NCI-H2171 treated with DMSO at 0.1 percent for 48 hours (cell line): ENCODE results near the gene NDST3.
A peak's percentile ranks its signal among the peaks of the same experiment; 100 is the strongest.

Experiments used
- DNase-seq: peaks from one replicate; lab custom pipeline; 2025; lab: John Stamatoyannopoulos, UW

The NDST3 gene

GRCh38 chr4:118034053-118034785 lies at the start of gene NDST3:
Gene NDST3, plus strand, starts transcription at chr4:118034486. Its CDS starts 19,425 bp downstream, at chr4:118053911.
- peak; percentile 73 for DNase-seq

DNA sequence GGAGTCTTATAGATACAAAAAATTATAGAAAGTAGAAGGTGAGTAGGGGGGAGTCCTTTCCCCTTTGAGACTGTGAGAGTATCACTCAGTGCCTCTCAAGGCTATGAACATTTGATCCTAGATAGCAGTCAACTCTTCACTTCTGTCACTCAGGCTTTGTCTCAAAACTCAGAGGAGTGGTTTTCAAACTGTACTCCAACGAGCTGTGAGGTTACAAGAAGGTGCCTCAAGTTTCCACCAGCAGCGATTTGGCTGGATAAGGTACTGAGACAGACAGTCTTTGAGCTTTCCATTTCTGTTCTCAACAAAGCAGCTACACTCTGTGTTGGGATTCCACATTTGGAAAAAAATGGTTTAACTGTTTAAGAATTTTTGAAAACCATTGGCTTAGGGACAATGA lies 48.0 kb upstream of the NDST3 start:
- DNase-seq, result no peak

DNA sequence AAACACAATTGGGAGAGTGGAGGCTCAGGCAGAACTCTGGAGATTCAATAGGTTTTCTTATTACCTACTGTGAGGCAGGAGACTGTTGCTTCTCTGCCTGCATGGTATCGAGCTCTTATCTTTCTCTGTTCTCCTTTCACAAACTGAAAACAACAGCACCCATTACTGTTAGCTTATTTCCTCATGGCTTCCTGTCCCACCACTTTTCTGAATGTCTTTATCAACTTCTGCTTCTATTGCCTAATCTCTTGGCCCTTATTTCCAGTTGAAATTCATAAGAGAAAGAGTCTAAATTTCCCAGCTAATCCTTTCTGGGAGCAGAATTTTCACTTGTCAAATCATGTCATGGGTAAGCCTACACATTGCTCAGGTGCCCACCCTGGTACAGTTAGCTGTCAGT lies 46.8 kb upstream of the NDST3 start:
- DNase-seq, result no peak

- peak; percentile 70 for DNase-seq
Measured at GRCh38 chr4:117996891-117997290, 37.4 kb upstream of the NDST3 start.

DNA sequence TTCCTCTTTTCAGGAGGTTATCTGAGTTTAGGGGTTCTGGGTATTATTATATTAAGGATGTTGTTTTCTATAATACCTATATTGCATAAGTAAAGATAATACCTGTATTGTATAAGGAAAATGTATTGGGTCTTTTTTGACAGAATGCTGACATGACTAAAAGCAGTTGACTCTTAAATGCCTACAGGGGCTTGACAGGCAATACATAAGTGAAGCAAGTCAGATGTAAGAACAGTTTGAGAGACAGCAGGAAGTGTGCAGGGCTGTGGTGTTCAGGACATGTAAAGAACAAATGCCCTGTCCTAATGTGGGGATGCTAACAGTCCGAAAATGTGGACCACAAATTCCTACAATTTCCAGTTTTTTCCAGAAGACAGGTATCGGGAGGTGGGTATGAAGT lies 30.2 kb upstream of the NDST3 start:
- no peak for DNase-seq

GRCh38 chr4:118005883-118006282 lies 28.4 kb upstream of the NDST3 start:
- no peak for DNase-seq

DNA sequence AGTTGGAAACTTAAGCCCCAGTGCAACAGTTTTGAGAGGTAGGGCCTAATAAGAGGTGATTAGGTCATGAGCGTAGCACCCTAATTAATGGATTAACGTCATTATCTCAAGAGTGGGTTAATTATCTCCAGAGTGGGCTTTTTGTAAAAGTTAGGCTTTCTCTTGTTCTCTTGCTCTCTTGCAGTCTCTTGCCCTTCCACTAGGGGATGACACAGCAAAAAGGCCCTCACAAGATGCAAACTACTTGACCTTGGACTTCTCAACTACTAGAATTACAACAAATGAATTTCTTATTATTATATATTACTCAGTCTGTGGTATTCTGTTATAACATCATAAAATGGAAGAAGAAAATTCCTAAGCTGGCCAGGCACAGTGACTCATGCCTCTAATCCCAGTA lies 22.1 kb upstream of the NDST3 start:
- no peak for DNase-seq

DNA sequence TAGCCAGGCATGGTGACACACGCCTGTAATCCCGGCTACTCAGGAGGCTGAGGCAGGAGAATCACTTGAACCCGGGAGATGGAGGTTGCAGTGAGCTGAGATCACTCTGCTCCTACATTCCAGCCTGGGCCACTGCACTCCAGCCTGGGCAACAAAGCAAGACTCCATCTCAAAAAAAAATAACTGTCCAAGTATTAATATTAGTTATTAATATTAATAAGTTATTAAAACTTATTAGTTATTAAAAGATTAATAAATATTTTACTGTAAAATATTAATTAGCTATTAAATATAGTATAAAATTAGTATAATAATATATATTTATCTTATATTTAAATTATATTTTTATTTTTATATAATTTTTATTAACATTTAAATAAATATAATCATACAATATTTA lies 19.5 kb upstream of the NDST3 start:
- no peak for DNase-seq

DNA sequence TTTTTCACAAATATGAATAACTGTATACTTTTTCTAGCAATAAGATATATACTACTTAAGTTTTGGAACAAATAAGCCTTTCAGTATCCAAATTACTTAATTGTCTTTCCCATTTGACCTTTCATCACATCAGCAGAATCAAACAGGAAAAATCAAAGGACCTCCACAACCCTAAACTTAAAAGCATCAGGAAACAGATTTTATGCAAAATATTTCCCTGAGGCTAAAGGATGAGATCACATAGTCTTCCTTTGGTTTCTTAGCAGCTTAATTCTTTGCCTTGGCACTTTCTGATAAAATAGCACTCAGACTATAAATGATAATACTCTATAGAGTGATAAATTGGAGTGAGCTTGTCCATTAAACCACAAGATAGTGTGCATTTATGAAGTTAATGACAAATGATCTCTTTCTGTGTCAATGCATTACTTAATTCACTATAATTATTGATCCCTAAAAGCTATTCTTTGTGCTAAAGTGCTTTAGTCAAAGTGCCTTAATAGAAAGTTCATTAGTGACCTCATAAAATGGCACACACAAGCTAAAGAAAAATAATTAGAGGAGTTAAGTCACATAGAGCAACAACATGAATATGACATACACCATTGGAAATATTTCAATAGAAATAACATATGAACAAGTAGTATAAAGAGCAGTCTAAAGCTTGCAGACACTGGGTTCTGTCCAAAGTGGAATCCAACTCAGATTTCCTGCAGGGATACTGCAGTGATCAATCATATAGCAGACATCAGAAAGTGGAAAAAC lies 15.7 kb upstream of the NDST3 start:
- DNase-seq, result no peak

- DNase-seq, result no peak
Measured at GRCh38 chr4:118026806-118027205, 7.5 kb upstream of the NDST3 start.

DNA sequence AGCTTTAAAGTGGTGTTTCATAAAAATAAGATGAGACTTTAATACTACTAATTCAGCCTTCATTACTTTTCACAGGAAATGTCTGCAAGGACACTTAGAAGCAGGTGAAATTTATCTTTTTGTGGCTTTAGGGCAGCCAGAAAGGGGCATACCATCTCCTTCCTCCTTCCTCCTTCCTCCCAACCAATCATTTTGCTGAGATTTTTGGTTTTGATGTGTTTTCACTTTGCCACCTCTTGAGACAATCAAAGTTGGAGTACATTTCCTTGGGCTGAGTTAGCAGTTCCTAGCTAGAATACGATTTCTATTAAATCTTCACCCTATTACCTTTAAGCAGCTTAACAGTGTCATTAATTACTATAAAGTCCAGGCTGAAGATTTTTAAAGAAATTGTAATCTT lies 5.1 kb upstream of the NDST3 start:
- no peak for DNase-seq

DNA sequence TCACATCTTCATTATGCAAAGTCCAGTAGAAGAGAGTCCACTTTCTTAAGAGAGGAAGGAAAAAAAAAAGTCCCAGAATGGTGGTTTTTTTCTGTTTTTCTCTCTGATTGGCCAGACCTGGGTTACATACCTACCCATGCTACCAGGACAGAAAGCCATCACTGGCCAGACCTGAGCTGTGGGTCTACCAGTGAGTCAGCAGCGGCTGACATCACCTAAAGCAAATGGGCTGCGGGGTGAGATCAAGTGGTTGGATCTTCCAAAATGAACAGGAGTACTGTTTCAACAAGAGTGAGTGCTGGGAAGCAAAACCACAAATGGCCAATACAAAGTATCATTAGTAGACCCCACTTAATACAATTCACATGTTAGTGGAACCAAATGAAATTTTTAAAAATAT lies 1.6 kb upstream of the NDST3 start:
- no peak for DNase-seq

- DNase-seq, result peak; percentile 53
Measured at GRCh38 chr4:118033148-118034052, 886 bp upstream of the NDST3 start.

DNA sequence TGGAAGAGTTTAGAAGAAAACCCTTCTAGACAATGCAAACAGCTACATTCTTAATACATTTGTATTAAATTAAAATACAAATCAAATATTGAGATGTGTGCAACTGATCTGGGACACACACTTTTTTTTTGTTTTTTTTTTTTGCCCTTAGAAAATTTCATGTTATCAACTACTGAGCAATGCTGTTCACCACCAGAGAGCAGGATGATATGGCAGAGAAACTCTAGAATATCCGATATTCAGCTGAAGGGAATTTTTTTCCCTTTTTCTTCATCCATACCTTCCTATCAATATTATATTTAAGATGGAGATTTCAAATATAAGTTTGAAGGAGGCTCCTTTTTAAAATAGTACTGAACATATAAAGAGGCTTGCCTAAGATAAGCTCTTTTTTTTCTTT lies 1.0 kb downstream of the NDST3 start:
- no peak for DNase-seq

DNA sequence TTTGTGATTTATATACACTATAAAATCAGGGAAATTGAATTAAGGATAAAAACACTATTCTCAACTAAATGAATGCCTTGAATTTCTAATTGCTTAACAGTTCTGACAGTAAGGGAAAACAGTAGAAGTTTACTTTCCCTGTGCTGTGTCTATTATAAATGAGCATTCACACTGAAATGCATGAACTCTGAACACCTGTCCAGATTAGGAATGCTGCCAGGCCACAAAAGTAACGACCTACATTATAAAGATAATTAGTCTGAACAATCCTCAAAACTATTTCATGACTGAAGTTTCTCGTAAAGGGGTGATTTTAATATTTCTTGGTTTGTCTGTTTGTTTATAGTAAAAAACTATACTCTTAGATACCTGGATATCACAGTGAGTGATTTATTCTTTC lies 2.0 kb downstream of the NDST3 start:
- DNase-seq, result no peak

GRCh38 chr4:118037955-118038354 lies 3.7 kb downstream of the NDST3 start:
- DNase-seq, result no peak

GRCh38 chr4:118046323-118046722 lies 12.0 kb downstream of the NDST3 start:
- DNase-seq, result no peak

- no peak for DNase-seq
Measured at GRCh38 chr4:118047043-118047442, 12.8 kb downstream of the NDST3 start.

DNA sequence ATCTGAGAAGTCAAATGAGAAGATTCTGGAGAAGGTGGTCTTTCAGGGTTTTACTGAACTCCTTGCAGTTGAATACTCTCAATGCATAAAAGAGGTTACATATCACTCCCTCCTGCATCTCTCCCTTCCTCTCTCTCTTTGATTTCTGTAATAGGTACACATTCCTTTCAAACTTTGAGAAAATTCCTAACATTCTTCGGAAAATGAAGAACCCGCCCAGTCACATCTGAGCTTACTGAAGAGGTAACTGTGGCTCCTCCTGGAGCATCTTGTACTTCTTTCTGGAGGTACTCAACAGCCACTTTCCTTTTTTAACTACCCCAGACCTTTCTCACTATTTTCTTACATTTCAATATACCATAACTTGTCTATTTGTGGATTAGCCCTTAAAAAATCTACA lies 24.7 kb downstream of the NDST3 start:
- no peak for DNase-seq

DNA sequence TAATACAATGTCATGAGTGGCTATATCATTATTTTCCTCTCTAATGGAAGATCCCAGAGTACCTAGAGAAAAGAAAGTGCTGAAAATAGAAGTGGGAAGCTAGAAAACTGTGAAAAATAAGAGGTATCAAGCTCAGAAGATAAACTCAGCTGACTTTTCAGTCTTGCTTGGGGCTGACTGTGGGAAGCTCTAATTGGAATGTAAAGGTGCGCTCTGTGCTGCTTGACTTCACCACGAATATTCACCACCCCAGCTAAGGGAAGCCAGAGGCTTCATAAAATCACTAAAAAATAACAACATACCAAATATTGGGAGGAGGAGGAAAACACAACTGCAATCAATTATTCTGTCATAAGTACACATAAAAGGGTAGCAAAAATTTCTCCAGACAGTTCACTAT lies 25.1 kb downstream of the NDST3 start:
- no peak for DNase-seq

DNA sequence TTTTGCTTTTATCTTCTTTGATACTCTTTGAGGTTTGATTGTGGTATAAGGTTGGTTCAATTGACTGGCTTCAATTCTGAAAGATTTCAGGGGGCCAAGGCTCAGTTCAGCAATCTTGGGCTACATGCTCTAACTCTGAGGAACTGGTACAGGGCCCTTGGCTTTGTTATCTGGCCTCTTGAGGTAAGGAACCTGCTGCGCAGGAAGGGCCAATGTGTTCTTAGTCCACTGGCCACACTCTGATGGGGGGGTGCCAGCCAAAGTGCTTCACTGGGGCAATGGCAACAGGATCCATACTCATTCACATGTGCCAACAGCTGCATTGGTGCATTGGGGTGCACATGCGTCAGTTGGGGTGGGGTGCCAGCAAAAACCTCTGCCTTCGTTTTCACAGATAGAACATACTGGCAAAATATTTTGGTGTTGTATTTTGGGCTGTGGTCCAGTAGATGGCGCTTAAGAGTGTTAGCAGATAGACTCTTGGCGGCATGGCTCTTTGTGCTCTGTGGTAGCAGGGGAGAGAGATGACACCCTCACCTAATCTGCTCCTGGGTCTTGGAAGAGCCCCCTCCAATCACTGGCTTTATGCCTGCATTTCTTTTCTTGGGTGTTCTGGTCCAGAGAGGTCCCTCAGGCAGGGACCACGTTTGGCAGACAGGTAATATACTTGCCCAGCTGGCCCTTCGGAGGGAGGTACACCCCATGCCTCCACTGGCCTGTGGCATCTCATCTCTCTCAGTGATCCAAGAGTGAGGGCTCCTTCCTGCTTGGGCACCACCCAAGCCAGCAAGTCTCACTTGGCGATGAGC lies 42.9 kb downstream of the NDST3 start:
- peak; percentile 1 for DNase-seq

DNA sequence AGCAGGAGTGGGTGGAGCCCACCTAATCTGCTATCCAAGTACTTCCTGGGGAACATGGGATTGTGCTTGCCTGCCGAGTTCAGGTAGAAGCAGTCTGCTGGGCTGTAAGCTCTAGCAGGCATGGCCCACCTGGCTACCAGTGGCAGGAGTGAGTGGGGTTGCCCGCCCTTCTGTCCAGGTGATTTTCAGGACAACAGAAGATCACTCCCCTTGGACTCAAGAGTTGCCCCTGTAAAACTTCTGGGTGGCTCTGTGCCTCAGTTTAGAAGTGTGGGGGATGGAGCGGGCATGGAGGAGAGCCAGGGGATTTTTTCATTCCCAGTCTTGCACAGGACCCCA lies 43.5 kb downstream of the NDST3 start:
- no peak for DNase-seq
